Gastroesophageal sphincter (tissue), 4 donors: ENCODE measurements around the gene METTL17. TPM values are rescaled to one million over a fixed set of nuclear protein-coding genes. Genes with fewer than 3 reads are reported as not detected.

ENCODE experiments used
- ATAC-seq: fragments of 150-250 bp; one replicate; pipeline ENCODE4 v1.9.1; 2016; ENCODE audit warnings: mild to moderate bottlenecking, moderate library complexity
- H3K27ac ChIP-seq, 4 donors: fragments of 200-600 bp; sonication (generic) in 3 of 4; 1 replicate in 3 of 4; 2 replicates in 1 of 4; pipeline ENCODE4 v1.5.1; 2016 to 2019
- H3K27me3 ChIP-seq: fragments of 200-600 bp; sonication (generic); one replicate; pipeline ENCODE4 v1.5.1; 2019
- H3K36me3 ChIP-seq, 2 donors: fragments of 200-600 bp; sonication (generic); one replicate each; pipeline ENCODE4 v1.5.1; 2019; ENCODE audit warnings: control low read depth in 1 of 2
- H3K4me1 ChIP-seq, 3 donors: fragments of 200-600 bp; sonication (generic); 1 replicate in 2 of 3; 2 replicates in 1 of 3; pipeline ENCODE4 v1.5.1; 2016 to 2019; ENCODE audit warnings: control low read depth in 2 of 3
- H3K4me3 ChIP-seq, 2 donors: fragments of 200-600 bp; sonication (generic); one replicate each; pipeline ENCODE4 v1.5.1; 2019; ENCODE audit warnings: mild to moderate bottlenecking in 1 of 2, moderate library complexity in 1 of 2
- H3K9me3 ChIP-seq, 3 donors: fragments of 200-600 bp; sonication (generic); one replicate each; pipeline ENCODE4 v1.5.1; 2017 to 2019; ENCODE audit warnings: control low read depth in 2 of 3
- EP300 ChIP-seq: sonication (generic); formaldehyde crosslinking; IDR thresholded peaks from one replicate; pipeline ENCODE4 v1.6.1; 2017; ENCODE audit warnings: antibody characterized with exemption, mild to moderate bottlenecking
- POLR2A ChIP-seq, 2 donors: fragments of 450-650 bp; IDR thresholded peaks; one replicate each; pipeline ENCODE4 v1.6.1; 2017; ENCODE audit warnings: antibody characterized with exemption in 2 of 2, mild to moderate bottlenecking in 2 of 2, moderate library complexity in 1 of 2
- POLR2AphosphoS5 ChIP-seq: sonication (generic); formaldehyde crosslinking; IDR thresholded peaks from one replicate; pipeline ENCODE4 v1.6.1; 2017; ENCODE audit warnings: antibody characterized with exemption
- WGBS, 2 donors: methylation state at CpG; one replicate each; pipeline ENCODE4 v1.1.5; 2018; ENCODE audit warnings: low coverage in 1 of 2; 5-methylcytosine and 5-hydroxymethylcytosine counted together
- total RNA-seq, 4 donors: library from RNA; depleted of rRNA; stranded (reverse); fragments of >200 nt; gene quantifications; one replicate each; pipeline ENCODE4 v1.1.0, GENCODE V29; 2016
- TF ChIP-seq, protein P1 (sequence below), 4 experiments: fragments of 200-600 bp in 2 of 4; fragments of 450-650 bp in 2 of 4; sonication (generic) in 1 of 4; IDR thresholded peaks; one replicate each; pipeline ENCODE4 v1.5.1; 2017 to 2019; ENCODE audit warnings: antibody characterized with exemption in 4 of 4, mild to moderate bottlenecking in 2 of 4, moderate library complexity in 2 of 4

METTL17 gene
- total RNA-seq, 4 donors from 2014 or later, result 25.2 to 94.9 (median 64.1) TPM

DNA sequence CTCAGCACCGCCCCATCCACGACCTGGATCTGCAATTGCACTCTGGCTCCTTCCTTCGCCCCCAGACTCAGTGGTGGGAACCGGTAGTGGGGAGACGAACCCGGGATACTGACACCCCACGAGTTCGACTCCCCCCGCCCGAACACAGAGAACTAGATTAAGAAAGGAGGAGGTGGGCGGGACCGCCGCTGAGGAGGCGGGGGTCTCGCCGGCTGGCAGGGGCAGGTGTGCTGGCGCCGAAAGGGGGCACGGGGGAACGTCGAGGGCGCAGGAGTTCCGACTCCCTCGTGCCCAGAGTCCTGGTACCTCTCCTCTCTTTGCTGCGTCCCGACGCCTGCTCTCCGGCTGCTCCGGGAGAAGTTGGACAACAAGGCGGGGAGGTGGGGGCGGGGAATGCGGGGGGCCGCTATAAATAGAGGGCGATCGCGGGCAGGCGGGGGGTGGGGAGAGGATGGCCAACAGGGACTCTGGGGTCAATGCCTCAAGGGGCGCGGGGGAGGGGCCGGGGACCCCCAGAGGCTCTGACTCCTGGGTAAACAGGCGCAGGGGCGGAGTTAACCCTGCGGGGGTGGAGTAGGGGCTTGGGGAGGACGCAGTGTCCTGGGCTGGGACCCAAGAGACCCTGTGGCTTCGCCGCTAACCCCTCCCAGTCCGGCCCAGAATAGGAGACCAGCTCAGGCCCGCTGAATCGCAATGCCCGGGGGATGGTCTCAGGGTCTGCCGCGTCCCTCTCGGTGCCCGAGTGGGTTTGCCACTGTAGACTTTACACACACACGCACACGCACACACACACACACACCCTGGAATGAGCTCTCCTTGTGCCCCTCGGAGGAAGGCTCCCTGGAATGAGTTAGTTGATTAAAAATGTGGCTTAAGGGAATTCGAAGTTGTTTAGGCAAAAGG, 35.8 kb downstream of the METTL17 start:
- Histone ChIP-seq H3K27me3 (no peaks in the 10 kb centered on the region), H3K4me3 (peak overlapping the region; percentile 74 to 77), H3K9me3 (no peaks in the 10 kb centered on the region), H3K36me3 (peaks cover 0 to 19% of the 10 kb centered on the region in 2 donors), H3K27ac (peak overlapping the region; percentile 78 to 95 (median 92)), H3K4me1 (peaks cover 0 to 60% (median 17%) of the 10 kb centered on the region in 3 donors)
- TF ChIP-seq EP300 (no peak), POLR2AphosphoS5 (peak; percentile 3), POLR2A (IDR thresholded peaks at IDR 0.05) (peak; percentile 19 to 21)
- TF ChIP-seq, protein P1, sequence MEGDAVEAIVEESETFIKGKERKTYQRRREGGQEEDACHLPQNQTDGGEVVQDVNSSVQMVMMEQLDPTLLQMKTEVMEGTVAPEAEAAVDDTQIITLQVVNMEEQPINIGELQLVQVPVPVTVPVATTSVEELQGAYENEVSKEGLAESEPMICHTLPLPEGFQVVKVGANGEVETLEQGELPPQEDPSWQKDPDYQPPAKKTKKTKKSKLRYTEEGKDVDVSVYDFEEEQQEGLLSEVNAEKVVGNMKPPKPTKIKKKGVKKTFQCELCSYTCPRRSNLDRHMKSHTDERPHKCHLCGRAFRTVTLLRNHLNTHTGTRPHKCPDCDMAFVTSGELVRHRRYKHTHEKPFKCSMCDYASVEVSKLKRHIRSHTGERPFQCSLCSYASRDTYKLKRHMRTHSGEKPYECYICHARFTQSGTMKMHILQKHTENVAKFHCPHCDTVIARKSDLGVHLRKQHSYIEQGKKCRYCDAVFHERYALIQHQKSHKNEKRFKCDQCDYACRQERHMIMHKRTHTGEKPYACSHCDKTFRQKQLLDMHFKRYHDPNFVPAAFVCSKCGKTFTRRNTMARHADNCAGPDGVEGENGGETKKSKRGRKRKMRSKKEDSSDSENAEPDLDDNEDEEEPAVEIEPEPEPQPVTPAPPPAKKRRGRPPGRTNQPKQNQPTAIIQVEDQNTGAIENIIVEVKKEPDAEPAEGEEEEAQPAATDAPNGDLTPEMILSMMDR (IDR thresholded peaks at IDR 0.05), result no peak
- peak; percentile 71 for ATAC-seq
- WGBS, 2 donors, result 18% methylated on average over 2 of the region's 58 CpGs; no CpG with 5 or more reads in 1 of the 2 donors

GRCh38 chr14:21026274-21026987, 36.7 kb downstream of the METTL17 start:
- Histone ChIP-seq H3K4me3 (peak overlapping the region in 1 of 2 donors; percentile 74), H3K27ac (peak overlapping the region; percentile 78 to 95 (median 92)), H3K36me3 (peaks cover 0 to 11% of the 10 kb centered on the region in 2 donors), H3K9me3 (no peaks in the 10 kb centered on the region), H3K4me1 (peaks cover 0 to 51% (median 17%) of the 10 kb centered on the region in 3 donors), H3K27me3 (no peaks in the 10 kb centered on the region)
- TF ChIP-seq POLR2AphosphoS5 (no peak), EP300 (no peak), POLR2A (IDR thresholded peaks at IDR 0.05) (no peak)
- 39% methylated on average over 2 of the region's 7 CpGs; no CpG with 5 or more reads in 1 of the 2 donors for WGBS, 2 donors
- no peak for ATAC-seq

DNA sequence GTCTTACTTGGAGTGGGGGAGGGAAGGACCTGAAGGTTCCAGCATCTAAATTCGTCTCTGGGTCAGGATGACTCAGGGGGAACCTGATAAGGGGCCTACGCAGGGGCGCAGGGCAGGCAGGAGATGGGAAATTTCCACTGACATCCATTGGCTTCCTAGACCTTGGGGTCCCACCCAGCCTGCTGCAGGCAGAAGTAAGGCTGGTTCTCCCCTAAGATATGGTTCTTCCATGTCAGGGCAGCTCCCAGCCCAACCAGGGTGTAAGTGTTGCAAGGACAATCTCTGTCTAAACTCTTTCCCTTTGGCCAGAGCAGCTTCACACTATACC, 37.2 kb downstream of the METTL17 start:
- H3K4me3 ChIP-seq, result no peak overlapping the region
- peaks cover 0 to 46% (median 17%) of the 10 kb centered on the region in 3 donors for H3K4me1 ChIP-seq
- TF ChIP-seq POLR2AphosphoS5 (no peak), EP300 (no peak), POLR2A (IDR thresholded peaks at IDR 0.05) (no peak)
- TF ChIP-seq, protein P1 (IDR thresholded peaks at IDR 0.05), result no peak
- 42% methylated on average over 3 of the region's 3 CpGs; no CpG with 5 or more reads in 1 of the 2 donors for WGBS, 2 donors
- no peaks in the 10 kb centered on the region for H3K9me3 ChIP-seq
- H3K27ac ChIP-seq, result peak overlapping the region in 3 of 4 donors; percentile 91 to 95 (median 94)
- no peak for ATAC-seq
- H3K36me3 ChIP-seq, result peaks cover 0 to 5% of the 10 kb centered on the region in 2 donors
- no peaks in the 10 kb centered on the region for H3K27me3 ChIP-seq

- ATAC-seq, result no peak
- 81 to 100% methylated on average over 1 to 5 of the region's 5 CpGs for WGBS, 2 donors
- no peak within 1 kb of the TSS for H3K27ac ChIP-seq
These were observed 40.1 kb downstream of the METTL17 start, which contains the start of gene TPPP2 for GRCh38 chr14:21029917-21030316. TSS of gene TPPP2 (plus strand) at chr14:21030217. CDS start at chr14:21030582, 365 bp downstream.

More at GRCh38 chr14:21029917-21030316, 40.1 kb downstream of the METTL17 start, which contains the start of gene TPPP2:
- H3K9me3 ChIP-seq, result no peaks in the 10 kb centered on the region
- no peak within 1 kb of the TSS for H3K4me3 ChIP-seq
- H3K36me3 ChIP-seq, result no peaks in the 10 kb centered on the region
- H3K4me1 ChIP-seq, result peaks cover 0 to 22% (median 5%) of the 10 kb centered on the region in 3 donors
- no peak for TF ChIP-seq POLR2AphosphoS5
- TF ChIP-seq POLR2A (IDR thresholded peaks at IDR 0.05), result no peak
- no peak for TF ChIP-seq EP300
- TF ChIP-seq, protein P1 (IDR thresholded peaks at IDR 0.05), result no peak
- H3K27me3 ChIP-seq, result no peaks in the 10 kb centered on the region
